ENCODE data around the gene C16orf78.

The C16orf78 gene

DNA sequence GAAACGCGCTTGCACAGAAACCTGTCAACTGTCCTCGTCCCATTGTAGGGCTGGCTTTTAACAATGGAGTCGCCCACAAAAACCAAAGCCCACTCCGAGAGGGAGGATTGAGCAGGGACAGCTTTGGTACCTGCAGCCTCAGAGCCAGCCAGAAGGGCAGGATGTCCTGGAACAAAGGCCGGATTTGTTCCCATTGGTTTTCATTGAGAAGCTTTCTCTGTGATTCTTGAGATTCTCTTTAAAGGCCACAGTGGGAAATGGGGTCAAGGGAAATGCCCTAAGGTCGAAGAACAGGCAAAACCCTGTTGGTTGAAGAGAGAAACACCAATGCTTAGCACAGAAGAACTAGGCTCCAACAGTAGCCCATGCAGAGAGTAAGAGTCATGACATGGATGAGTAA lies 65.4 kb downstream of the C16orf78 start:
- TF ChIP-seq, protein P1, sequence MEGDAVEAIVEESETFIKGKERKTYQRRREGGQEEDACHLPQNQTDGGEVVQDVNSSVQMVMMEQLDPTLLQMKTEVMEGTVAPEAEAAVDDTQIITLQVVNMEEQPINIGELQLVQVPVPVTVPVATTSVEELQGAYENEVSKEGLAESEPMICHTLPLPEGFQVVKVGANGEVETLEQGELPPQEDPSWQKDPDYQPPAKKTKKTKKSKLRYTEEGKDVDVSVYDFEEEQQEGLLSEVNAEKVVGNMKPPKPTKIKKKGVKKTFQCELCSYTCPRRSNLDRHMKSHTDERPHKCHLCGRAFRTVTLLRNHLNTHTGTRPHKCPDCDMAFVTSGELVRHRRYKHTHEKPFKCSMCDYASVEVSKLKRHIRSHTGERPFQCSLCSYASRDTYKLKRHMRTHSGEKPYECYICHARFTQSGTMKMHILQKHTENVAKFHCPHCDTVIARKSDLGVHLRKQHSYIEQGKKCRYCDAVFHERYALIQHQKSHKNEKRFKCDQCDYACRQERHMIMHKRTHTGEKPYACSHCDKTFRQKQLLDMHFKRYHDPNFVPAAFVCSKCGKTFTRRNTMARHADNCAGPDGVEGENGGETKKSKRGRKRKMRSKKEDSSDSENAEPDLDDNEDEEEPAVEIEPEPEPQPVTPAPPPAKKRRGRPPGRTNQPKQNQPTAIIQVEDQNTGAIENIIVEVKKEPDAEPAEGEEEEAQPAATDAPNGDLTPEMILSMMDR (IDR thresholded peaks at IDR 0.05) = no peak
- no peaks in the 10 kb centered on the region for H3K9me3 ChIP-seq (ENCODE audit: control insufficient read depth, low read length)
- H3K36me3 ChIP-seq (ENCODE audit: control insufficient read depth, insufficient read depth, low read length) = no peaks in the 10 kb centered on the region
- no peaks in the 10 kb centered on the region for H3K4me1 ChIP-seq
- H3K4me3 ChIP-seq (ENCODE audit: low read depth, low read length) = no peak overlapping the region
- H3K9ac ChIP-seq = no peak overlapping the region
- no peaks in the 10 kb centered on the region for H3K27me3 ChIP-seq (ENCODE audit: control insufficient read depth, insufficient read depth, low read length)
- no peak overlapping the region for H3K27ac ChIP-seq
- no peaks in the 10 kb centered on the region for H3K79me2 ChIP-seq
- H2AFZ ChIP-seq = no peak overlapping the region
- no peak overlapping the region for H3K4me2 ChIP-seq (ENCODE audit: low read length)

DNA sequence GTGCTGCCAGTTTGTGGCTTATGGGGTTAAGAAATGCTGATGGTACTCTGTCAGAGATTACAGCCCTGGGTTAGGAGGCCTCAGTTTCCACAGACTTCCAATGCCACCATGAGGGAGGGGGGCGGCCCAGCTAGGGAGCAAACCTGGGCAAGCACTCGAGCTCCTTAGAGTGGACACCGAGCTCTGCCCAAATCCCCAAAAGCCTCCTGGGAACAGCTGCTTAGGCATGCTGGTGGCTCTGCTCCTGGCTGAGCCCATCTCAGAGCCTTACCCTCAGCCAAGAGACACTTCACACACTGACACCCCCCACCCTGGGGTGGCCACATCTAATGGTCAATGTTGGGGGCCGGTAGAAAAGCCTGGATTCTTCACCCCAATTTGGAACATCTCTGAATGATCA lies 66.1 kb downstream of the C16orf78 start:
- no peak overlapping the region for H3K9ac ChIP-seq

DNA sequence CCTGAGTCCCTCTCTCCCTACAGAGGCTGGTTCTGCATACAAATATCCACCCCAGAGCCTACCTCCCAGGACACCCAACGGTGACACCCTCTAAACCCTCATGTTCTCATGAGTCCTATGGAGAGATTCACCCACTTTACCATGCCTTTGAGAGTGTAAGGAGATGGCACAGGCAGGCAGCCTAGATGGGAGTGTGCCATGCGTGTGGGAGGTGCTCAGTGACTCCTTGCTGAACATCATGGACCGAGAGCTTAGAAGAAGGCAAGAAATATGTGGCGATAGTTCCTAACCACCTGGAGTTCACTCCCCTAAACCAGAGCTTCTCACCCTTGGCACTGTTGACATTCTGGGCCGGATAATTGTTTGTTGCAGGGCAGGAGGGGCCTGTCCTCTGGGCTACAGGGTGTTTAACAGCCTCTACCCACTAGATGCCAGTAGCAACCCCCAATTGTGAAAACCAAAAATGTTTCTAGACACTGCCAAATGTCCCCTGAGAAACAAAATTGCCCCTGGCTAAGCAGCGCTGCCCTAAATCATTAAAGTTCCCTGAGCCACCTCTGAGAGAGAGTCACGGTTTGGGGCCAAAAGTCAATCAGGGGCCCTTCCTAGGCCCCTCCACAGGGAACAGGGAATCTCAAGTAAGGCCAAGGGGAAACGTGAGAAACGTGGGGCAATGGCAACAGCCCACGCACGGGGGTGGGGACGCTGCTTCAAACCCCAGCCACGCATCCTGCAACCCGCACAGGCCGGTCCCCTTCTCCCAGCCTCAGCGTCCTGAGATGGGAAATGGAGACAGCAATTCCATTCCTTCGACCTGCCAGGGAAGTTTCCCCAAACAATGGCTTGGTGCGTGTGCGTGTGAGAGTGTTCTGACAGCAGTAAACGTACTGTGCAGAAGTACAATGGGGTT lies 66.8 kb downstream of the C16orf78 start:
- Histone ChIP-seq H3K9me3 (ENCODE audit: control insufficient read depth, low read length) (no peaks in the 10 kb centered on the region), H3K27me3 (ENCODE audit: control insufficient read depth, insufficient read depth, low read length) (no peaks in the 10 kb centered on the region), H3K9ac (no peak overlapping the region), H3K79me2 (no peaks in the 10 kb centered on the region), H3K4me1 (no peaks in the 10 kb centered on the region), H2AFZ (no peak overlapping the region), H3K27ac (no peak overlapping the region), H3K36me3 (ENCODE audit: control insufficient read depth, insufficient read depth, low read length) (no peaks in the 10 kb centered on the region), H3K4me3 (ENCODE audit: low read depth, low read length) (no peak overlapping the region), H3K4me2 (ENCODE audit: low read length) (no peak overlapping the region)
- TF ChIP-seq, protein P1 (IDR thresholded peaks at IDR 0.05) = no peak

More for the DNA sequence above, 66.1 kb downstream of the C16orf78 start:
- Histone ChIP-seq H3K9me3 (ENCODE audit: control insufficient read depth, low read length) (no peaks in the 10 kb centered on the region), H3K4me1 (no peaks in the 10 kb centered on the region), H3K36me3 (ENCODE audit: control insufficient read depth, insufficient read depth, low read length) (no peaks in the 10 kb centered on the region), H3K4me2 (ENCODE audit: low read length) (no peak overlapping the region), H2AFZ (no peak overlapping the region), H3K27ac (no peak overlapping the region), H3K4me3 (ENCODE audit: low read depth, low read length) (no peak overlapping the region), H3K27me3 (ENCODE audit: control insufficient read depth, insufficient read depth, low read length) (no peaks in the 10 kb centered on the region), H3K79me2 (no peaks in the 10 kb centered on the region)
- TF ChIP-seq, protein P1 (IDR thresholded peaks at IDR 0.05) = no peak

DNA sequence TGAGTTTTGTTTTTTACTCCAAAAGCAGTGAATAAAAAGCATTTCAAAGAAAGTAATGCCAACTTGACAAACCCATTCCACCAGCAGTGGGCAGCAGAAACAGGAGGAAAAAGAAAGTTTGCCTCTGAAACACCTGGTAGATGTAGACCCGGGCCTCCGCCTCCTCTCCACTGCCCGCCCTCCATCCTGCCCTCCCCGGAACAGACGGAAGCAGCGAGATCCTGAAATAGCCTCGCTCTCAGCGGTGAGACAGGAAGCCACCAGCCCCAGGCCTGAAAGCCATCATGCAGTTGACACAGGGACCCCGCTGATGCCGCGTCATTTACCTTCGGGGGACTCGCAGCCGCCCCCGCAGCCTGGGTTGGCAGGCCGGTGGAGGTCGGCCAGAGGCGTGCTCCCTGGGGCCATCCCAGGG lies 67.8 kb downstream of the C16orf78 start:
- no peak overlapping the region for H3K27ac ChIP-seq
- H3K27me3 ChIP-seq (ENCODE audit: control insufficient read depth, insufficient read depth, low read length) = no peaks in the 10 kb centered on the region
- no peak overlapping the region for H3K4me2 ChIP-seq (ENCODE audit: low read length)
- H3K79me2 ChIP-seq = no peaks in the 10 kb centered on the region
- no peaks in the 10 kb centered on the region for H3K36me3 ChIP-seq (ENCODE audit: control insufficient read depth, insufficient read depth, low read length)
- peak overlapping the region; percentile 68 for H2AFZ ChIP-seq
- H3K4me3 ChIP-seq (ENCODE audit: low read depth, low read length) = no peak overlapping the region
- no peaks in the 10 kb centered on the region for H3K9me3 ChIP-seq (ENCODE audit: control insufficient read depth, low read length)
- H3K4me1 ChIP-seq = no peaks in the 10 kb centered on the region
- H3K9ac ChIP-seq = no peak overlapping the region
- TF ChIP-seq, protein P1 (IDR thresholded peaks at IDR 0.05) = peak; percentile 20

DNA sequence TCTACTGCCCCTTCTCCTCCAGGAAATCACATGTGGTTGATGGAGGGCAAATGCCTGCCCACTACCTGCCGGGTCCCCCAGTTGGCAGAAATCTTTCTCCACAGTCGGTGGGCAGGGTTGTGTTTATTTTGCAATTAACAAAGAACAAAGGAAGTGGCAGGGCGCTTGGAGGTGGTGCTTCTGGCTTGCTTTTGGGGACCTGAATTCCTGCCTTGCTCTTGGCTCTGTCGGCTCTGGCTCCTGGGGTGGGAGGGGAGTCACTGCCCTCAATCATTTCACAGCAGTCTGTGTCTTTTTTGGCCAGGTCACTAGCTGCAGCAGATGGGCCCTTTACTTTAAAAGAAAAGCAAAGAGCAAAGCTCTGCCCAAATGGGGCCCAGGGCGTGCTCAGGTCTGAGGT lies 69.2 kb downstream of the C16orf78 start:
- no peak overlapping the region for H3K4me2 ChIP-seq (ENCODE audit: low read length)
- H3K27me3 ChIP-seq (ENCODE audit: control insufficient read depth, insufficient read depth, low read length) = no peaks in the 10 kb centered on the region
- H3K79me2 ChIP-seq = no peaks in the 10 kb centered on the region
- H3K27ac ChIP-seq = no peak overlapping the region
- no peak overlapping the region for H2AFZ ChIP-seq
- H3K4me3 ChIP-seq (ENCODE audit: low read depth, low read length) = no peak overlapping the region
- H3K9ac ChIP-seq = no peak overlapping the region
- H3K36me3 ChIP-seq (ENCODE audit: control insufficient read depth, insufficient read depth, low read length) = no peaks in the 10 kb centered on the region
- no peaks in the 10 kb centered on the region for H3K9me3 ChIP-seq (ENCODE audit: control insufficient read depth, low read length)
- no peaks in the 10 kb centered on the region for H3K4me1 ChIP-seq
- TF ChIP-seq, protein P1 (IDR thresholded peaks at IDR 0.05) = no peak
